Right cardiac atrium (tissue), 5 donors: ENCODE results near the gene MARCHF10. TPM values are rescaled to one million over a fixed set of nuclear protein-coding genes. Genes with fewer than 3 reads are reported as not detected.

Source experiments
- ATAC-seq, 2 donors: fragments of 200-7000 bp; cut with Tn5 transposase; one replicate each; pipeline versions ENCODE4 v1.8.0 to v1.9.1; 2020; ENCODE audit warnings: moderate library complexity in 2 of 2, mild to moderate bottlenecking in 1 of 2
- DNase-seq, 3 donors: peaks; one replicate each; pipeline ENCODE4 v3.0.0-alpha.2; 2020
- H3K27ac ChIP-seq: one replicate; pipeline ENCODE4 v1.5.1; 2013; ENCODE audit warnings: mild to moderate bottlenecking, low read length, control low read depth, moderate library complexity
- H3K27me3 ChIP-seq: one replicate; pipeline ENCODE4 v1.6.1; 2013; ENCODE audit not compliant: control insufficient read depth, insufficient read depth
- H3K4me1 ChIP-seq: one replicate; pipeline ENCODE4 v1.6.1; 2013; ENCODE audit warnings: low read length; ENCODE audit not compliant: control insufficient read depth, insufficient read depth
- H3K4me3 ChIP-seq: one replicate; pipeline ENCODE4 v1.5.1; 2013; ENCODE audit warnings: low read length, control low read depth
- H3K9me3 ChIP-seq: one replicate; pipeline ENCODE4 v1.6.1; 2013; ENCODE audit warnings: low read length; ENCODE audit not compliant: control insufficient read depth
- WGBS: extraction: QIAGEN DNeasy Blood & Tissue Kit; methylation state at CpG from one replicate; pipeline ENCODE4 v1.1.7; 2013; 5-methylcytosine and 5-hydroxymethylcytosine counted together
- intact Hi-C, 4 donors: fragments of 100-400 bp; cut with DNase I; formaldehyde crosslinking; loops; one replicate each; pipeline versions ENCODE4 v1.11.0 to v1.14.0; 2022 to 2023
- polyA plus RNA-seq: library from polyadenylated mRNA; stranded (reverse); fragments of 200-250 nt; gene quantifications from one replicate; pipeline ENCODE4 v1.2.3, GENCODE V29; 2013
- total RNA-seq, 4 donors: library from RNA; stranded (reverse); fragmentation: NEBNext Ultra II Directional; extraction: Animal tissue kit (Norgen Biotek cat#: 25700); gene quantifications; one replicate each; pipeline ENCODE4 v1.2.1, GENCODE V29; 2021
- donor health status: healthy with polysubstance abuse.
- donor health status: DM: no; HTN: yes; CAD: no.
- donor health status: DM: no; HTN: no; CAD: no.
- donor health status: DM: no; HTN: yes; CAD: no; lungs with severe emphysema.
- donor health status: DM: yes; HTN: yes; CAD: no.

MARCHF10 gene
- total and polyA plus RNA-seq, 5 donors = 0.20 TPM; not detected in 4

GRCh38 chr17:62653002-62653825 lies 154.9 kb downstream of the MARCHF10 start:
- 3% methylated on average over 30 of the region's 30 CpGs for WGBS
- intact Hi-C loops = no loop called here

GRCh38 chr17:62652251-62653001 lies 155.7 kb downstream of the MARCHF10 start:
- no peaks in the 10 kb centered on the region for H3K27me3 ChIP-seq
- ATAC-seq (peak; percentile 73 to 75), DNase-seq (peak; percentile 87 to 95 (median 93))
- no peaks in the 10 kb centered on the region for H3K9me3 ChIP-seq
- WGBS = 5% methylated on average over 57 of the region's 57 CpGs
- peaks cover 9% of the 10 kb centered on the region for H3K4me1 ChIP-seq
- peak overlapping the region; percentile 26 for H3K27ac ChIP-seq
- peak overlapping the region; percentile 44 for H3K4me3 ChIP-seq
- intact Hi-C loops = no loop called here

More at GRCh38 chr17:62653002-62653825, 154.9 kb downstream of the MARCHF10 start:
- Histone ChIP-seq H3K4me3 (peak overlapping the region; percentile 44), H3K27ac (peak overlapping the region; percentile 38), H3K27me3 (no peaks in the 10 kb centered on the region), H3K9me3 (no peaks in the 10 kb centered on the region), H3K4me1 (peaks cover 6% of the 10 kb centered on the region)
- ATAC-seq = peak; percentile 60 to 63
- peak; percentile 80 to 93 (median 92) for DNase-seq

Other genes starting within 250 kb of the MARCHF10 start
- 10 to 100 TPM; 33.7 to 91.9 (median 56.4) TPM for gene MRC2, start 180.6 kb downstream of the MARCHF10 start, total RNA-seq
- 36.7 TPM for gene MRC2, start 180.6 kb downstream of the MARCHF10 start, polyA plus RNA-seq
- 10 to 100 TPM; 11.3 to 20.8 (median 11.8) TPM for gene TANC2, start 157.9 kb upstream of the MARCHF10 start, total RNA-seq
- 3.1 TPM for gene TANC2, start 157.9 kb upstream of the MARCHF10 start, polyA plus RNA-seq